HCT116 (cell line): ENCODE results near the gene PPP1R1B.

ENCODE experiments used
- EGR1 ChIP-seq: IDR thresholded peaks from 2 replicates; pipeline ENCODE4 v1.6.1; 2012; ENCODE audit warnings: low read depth
- EZH2 ChIP-seq: fragments of 200-600 bp; sonication (generic); IDR thresholded peaks from 2 replicates; pipeline ENCODE4 v1.6.1; 2017; ENCODE audit warnings: antibody characterized with exemption, mixed run types
- EZH2phosphoT487 ChIP-seq: fragments of 200-600 bp; IDR thresholded peaks from 2 replicates; pipeline ENCODE4 v1.6.1; 2018; ENCODE audit warnings: antibody characterized with exemption, borderline replicate concordance
- POLR2AphosphoS5 ChIP-seq: IDR thresholded peaks from 2 replicates; pipeline ENCODE4 v1.6.1; 2011; ENCODE audit warnings: mild to moderate bottlenecking, low read depth, low read length, moderate library complexity
- TCF7L2 ChIP-seq: IDR thresholded peaks from 2 replicates; pipeline ENCODE4 v1.7.0; 2011; ENCODE audit warnings: borderline replicate concordance, inconsistent platforms; ENCODE audit not compliant: insufficient read depth, insufficient read length; ENCODE audit errors: extremely low read depth
- YY1 ChIP-seq: IDR thresholded peaks from 2 replicates; pipeline ENCODE4 v1.6.1; 2011; ENCODE audit warnings: low read length, low read depth, moderate library complexity, mild to moderate bottlenecking; ENCODE audit not compliant: insufficient replicate concordance; ENCODE audit errors: extremely low read depth
- ZBTB33 ChIP-seq: IDR thresholded peaks from 2 replicates; pipeline ENCODE4 v1.6.1; 2011; ENCODE audit warnings: mild to moderate bottlenecking, low read length, moderate library complexity; ENCODE audit not compliant: insufficient replicate concordance; ENCODE audit errors: extremely low read depth
- TF ChIP-seq, protein P1 (sequence below), 3 experiments: fragments of 200-600 bp in 1 of 3; sonication (generic) in 1 of 3; IDR thresholded peaks in 2 of 3; conservative IDR thresholded peaks in 1 of 3; 2 replicates each; pipeline ENCODE4 v1.5.1; 2012 to 2017; ENCODE audit warnings: low read depth in 2 of 3, low read length in 2 of 3, antibody characterized with exemption in 1 of 3, borderline replicate concordance in 1 of 3, control low read depth in 1 of 3, mild to moderate bottlenecking in 1 of 3, mixed read lengths in 1 of 3, mixed run types in 1 of 3, moderate library complexity in 1 of 3; ENCODE audit not compliant: insufficient read depth in 1 of 3
- TF ChIP-seq, protein P2 (sequence below): IDR thresholded peaks from 2 replicates; pipeline ENCODE4 v1.6.1; 2012; ENCODE audit warnings: low read depth

- TF ChIP-seq, protein P1, sequence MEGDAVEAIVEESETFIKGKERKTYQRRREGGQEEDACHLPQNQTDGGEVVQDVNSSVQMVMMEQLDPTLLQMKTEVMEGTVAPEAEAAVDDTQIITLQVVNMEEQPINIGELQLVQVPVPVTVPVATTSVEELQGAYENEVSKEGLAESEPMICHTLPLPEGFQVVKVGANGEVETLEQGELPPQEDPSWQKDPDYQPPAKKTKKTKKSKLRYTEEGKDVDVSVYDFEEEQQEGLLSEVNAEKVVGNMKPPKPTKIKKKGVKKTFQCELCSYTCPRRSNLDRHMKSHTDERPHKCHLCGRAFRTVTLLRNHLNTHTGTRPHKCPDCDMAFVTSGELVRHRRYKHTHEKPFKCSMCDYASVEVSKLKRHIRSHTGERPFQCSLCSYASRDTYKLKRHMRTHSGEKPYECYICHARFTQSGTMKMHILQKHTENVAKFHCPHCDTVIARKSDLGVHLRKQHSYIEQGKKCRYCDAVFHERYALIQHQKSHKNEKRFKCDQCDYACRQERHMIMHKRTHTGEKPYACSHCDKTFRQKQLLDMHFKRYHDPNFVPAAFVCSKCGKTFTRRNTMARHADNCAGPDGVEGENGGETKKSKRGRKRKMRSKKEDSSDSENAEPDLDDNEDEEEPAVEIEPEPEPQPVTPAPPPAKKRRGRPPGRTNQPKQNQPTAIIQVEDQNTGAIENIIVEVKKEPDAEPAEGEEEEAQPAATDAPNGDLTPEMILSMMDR (IDR thresholded peaks at IDR 0.05 in 2 of 3, conservative IDR thresholded peaks at IDR 0.05 in 1 of 3; ENCODE audit: borderline replicate concordance in 1 of 3, insufficient read depth in 1 of 3, low read depth in 2 of 3, low read length in 2 of 3) = no peak
- TF ChIP-seq EZH2phosphoT487 (no peak), EGR1 (no peak), ZBTB33 (no peak), POLR2AphosphoS5 (no peak), YY1 (no peak), TCF7L2 (no peak), EZH2 (no peak)
- TF ChIP-seq, protein P2, sequence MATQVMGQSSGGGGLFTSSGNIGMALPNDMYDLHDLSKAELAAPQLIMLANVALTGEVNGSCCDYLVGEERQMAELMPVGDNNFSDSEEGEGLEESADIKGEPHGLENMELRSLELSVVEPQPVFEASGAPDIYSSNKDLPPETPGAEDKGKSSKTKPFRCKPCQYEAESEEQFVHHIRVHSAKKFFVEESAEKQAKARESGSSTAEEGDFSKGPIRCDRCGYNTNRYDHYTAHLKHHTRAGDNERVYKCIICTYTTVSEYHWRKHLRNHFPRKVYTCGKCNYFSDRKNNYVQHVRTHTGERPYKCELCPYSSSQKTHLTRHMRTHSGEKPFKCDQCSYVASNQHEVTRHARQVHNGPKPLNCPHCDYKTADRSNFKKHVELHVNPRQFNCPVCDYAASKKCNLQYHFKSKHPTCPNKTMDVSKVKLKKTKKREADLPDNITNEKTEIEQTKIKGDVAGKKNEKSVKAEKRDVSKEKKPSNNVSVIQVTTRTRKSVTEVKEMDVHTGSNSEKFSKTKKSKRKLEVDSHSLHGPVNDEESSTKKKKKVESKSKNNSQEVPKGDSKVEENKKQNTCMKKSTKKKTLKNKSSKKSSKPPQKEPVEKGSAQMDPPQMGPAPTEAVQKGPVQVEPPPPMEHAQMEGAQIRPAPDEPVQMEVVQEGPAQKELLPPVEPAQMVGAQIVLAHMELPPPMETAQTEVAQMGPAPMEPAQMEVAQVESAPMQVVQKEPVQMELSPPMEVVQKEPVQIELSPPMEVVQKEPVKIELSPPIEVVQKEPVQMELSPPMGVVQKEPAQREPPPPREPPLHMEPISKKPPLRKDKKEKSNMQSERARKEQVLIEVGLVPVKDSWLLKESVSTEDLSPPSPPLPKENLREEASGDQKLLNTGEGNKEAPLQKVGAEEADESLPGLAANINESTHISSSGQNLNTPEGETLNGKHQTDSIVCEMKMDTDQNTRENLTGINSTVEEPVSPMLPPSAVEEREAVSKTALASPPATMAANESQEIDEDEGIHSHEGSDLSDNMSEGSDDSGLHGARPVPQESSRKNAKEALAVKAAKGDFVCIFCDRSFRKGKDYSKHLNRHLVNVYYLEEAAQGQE = no peak
Observed at GRCh38 chr17:39639566-39640458, 13.1 kb downstream of the PPP1R1B start.
